ENCODE results near the gene MGAT4A. TPM values are rescaled to one million over a fixed set of nuclear protein-coding genes. Genes with fewer than 3 reads are reported as not detected.

MGAT4A gene
- total RNA-seq, 1 donor from 2014 or later, result 12.2 TPM

GRCh38 chr2:98743835-98744234, 12.9 kb upstream of the MGAT4A start:
- no peaks in the 10 kb centered on the region for H3K36me3 Mint-ChIP-seq (ENCODE audit: low read depth)
- peaks cover 12% of the 10 kb centered on the region for H3K4me1 Mint-ChIP-seq
- no peak for DNase-seq (ENCODE audit: low read depth, low spot score)
- no peaks in the 10 kb centered on the region for H3K9me3 Mint-ChIP-seq
- no peak for TF ChIP-seq CTCF (conservative IDR thresholded peaks at IDR 0.05)
- H3K27ac Mint-ChIP-seq (ENCODE audit: unreplicated experiment), result no peak overlapping the region
- no peak overlapping the region for H3K4me3 Mint-ChIP-seq
- no peaks in the 10 kb centered on the region for H3K27me3 Mint-ChIP-seq (ENCODE audit: low read depth)

GRCh38 chr2:98739020-98739419, 8.1 kb upstream of the MGAT4A start:
- H3K4me1 Mint-ChIP-seq, result no peaks in the 10 kb centered on the region
- peaks cover 2% of the 10 kb centered on the region for H3K27me3 Mint-ChIP-seq (ENCODE audit: low read depth)
- no peak for TF ChIP-seq CTCF (conservative IDR thresholded peaks at IDR 0.05)
- no peaks in the 10 kb centered on the region for H3K9me3 Mint-ChIP-seq
- no peaks in the 10 kb centered on the region for H3K36me3 Mint-ChIP-seq (ENCODE audit: low read depth)
- DNase-seq (ENCODE audit: low read depth, low spot score), result no peak
- no peak overlapping the region for H3K27ac Mint-ChIP-seq (ENCODE audit: unreplicated experiment)
- H3K4me3 Mint-ChIP-seq, result no peak overlapping the region

- Mint-ChIP-seq H3K27ac (ENCODE audit: unreplicated experiment) (no peak overlapping the region), H3K27me3 (ENCODE audit: low read depth) (peaks cover 3% of the 10 kb centered on the region), H3K4me1 (no peaks in the 10 kb centered on the region), H3K36me3 (ENCODE audit: low read depth) (no peaks in the 10 kb centered on the region), H3K4me3 (no peak overlapping the region), H3K9me3 (no peaks in the 10 kb centered on the region)
- no peak for DNase-seq (ENCODE audit: low read depth, low spot score)
- no peak for TF ChIP-seq CTCF (conservative IDR thresholded peaks at IDR 0.05)
These were observed 7.4 kb upstream of the MGAT4A start for GRCh38 chr2:98738304-98738703.

- DNase-seq (ENCODE audit: low read depth, low spot score), result no peak
- no peaks in the 10 kb centered on the region for H3K9me3 Mint-ChIP-seq
- H3K36me3 Mint-ChIP-seq (ENCODE audit: low read depth), result no peaks in the 10 kb centered on the region
- H3K27me3 Mint-ChIP-seq (ENCODE audit: low read depth), result peaks cover 5% of the 10 kb centered on the region
- no peak for TF ChIP-seq CTCF (conservative IDR thresholded peaks at IDR 0.05)
- H3K4me1 Mint-ChIP-seq, result peaks cover 1% of the 10 kb centered on the region
- no peak overlapping the region for H3K4me3 Mint-ChIP-seq
- no peak overlapping the region for H3K27ac Mint-ChIP-seq (ENCODE audit: unreplicated experiment)
These were observed 6.9 kb upstream of the MGAT4A start for GRCh38 chr2:98737848-98738247.

GRCh38 chr2:98736464-98736889, 5.5 kb upstream of the MGAT4A start:
- H3K4me3 Mint-ChIP-seq, result no peak overlapping the region
- H3K27ac Mint-ChIP-seq (ENCODE audit: unreplicated experiment), result no peak overlapping the region
- H3K27me3 Mint-ChIP-seq (ENCODE audit: low read depth), result peaks cover 16% of the 10 kb centered on the region
- no peaks in the 10 kb centered on the region for H3K9me3 Mint-ChIP-seq
- no peak for DNase-seq (ENCODE audit: low read depth, low spot score)
- H3K36me3 Mint-ChIP-seq (ENCODE audit: low read depth), result no peaks in the 10 kb centered on the region
- TF ChIP-seq CTCF (conservative IDR thresholded peaks at IDR 0.05), result no peak
- peaks cover 14% of the 10 kb centered on the region for H3K4me1 Mint-ChIP-seq

GRCh38 chr2:98734823-98735260, 3.9 kb upstream of the MGAT4A start:
- peaks cover 17% of the 10 kb centered on the region for H3K4me1 Mint-ChIP-seq
- TF ChIP-seq CTCF (conservative IDR thresholded peaks at IDR 0.05), result no peak
- H3K27me3 Mint-ChIP-seq (ENCODE audit: low read depth), result peaks cover 20% of the 10 kb centered on the region
- H3K4me3 Mint-ChIP-seq, result peak overlapping the region; percentile 8
- no peak for DNase-seq (ENCODE audit: low read depth, low spot score)
- no peaks in the 10 kb centered on the region for H3K9me3 Mint-ChIP-seq
- no peak overlapping the region for H3K27ac Mint-ChIP-seq (ENCODE audit: unreplicated experiment)
- no peaks in the 10 kb centered on the region for H3K36me3 Mint-ChIP-seq (ENCODE audit: low read depth)
